Endometrial microvascular endothelial cells (primary cell): ENCODE data around the gene PITRM1. TPM values are rescaled to one million over a fixed set of nuclear protein-coding genes. Genes with fewer than 3 reads are reported as not detected.
"Not testable (repeated sequence)": the region's sequence is repeated elsewhere in the genome, so short reads cannot be mapped to it uniquely, and the experiment has no call there.

Source experiments
- in situ Hi-C: cut with HindIII; loops from 2 replicates; pipeline ENCODE4 v1.10.0; 2017; ENCODE audit warnings: low sequenced_read_pairs, low pct_unique_long_range_greater_than_20kb; ENCODE audit errors: inconsistent ontology term
- total RNA-seq: library from RNA; depleted of rRNA; stranded (reverse); fragments of >200 nt; gene quantifications from one replicate; pipeline ENCODE4 v1.2.3, GENCODE V29; 2015; ENCODE audit errors: inconsistent ontology term

PITRM1 gene
- total RNA-seq, result 173 TPM

DNA sequence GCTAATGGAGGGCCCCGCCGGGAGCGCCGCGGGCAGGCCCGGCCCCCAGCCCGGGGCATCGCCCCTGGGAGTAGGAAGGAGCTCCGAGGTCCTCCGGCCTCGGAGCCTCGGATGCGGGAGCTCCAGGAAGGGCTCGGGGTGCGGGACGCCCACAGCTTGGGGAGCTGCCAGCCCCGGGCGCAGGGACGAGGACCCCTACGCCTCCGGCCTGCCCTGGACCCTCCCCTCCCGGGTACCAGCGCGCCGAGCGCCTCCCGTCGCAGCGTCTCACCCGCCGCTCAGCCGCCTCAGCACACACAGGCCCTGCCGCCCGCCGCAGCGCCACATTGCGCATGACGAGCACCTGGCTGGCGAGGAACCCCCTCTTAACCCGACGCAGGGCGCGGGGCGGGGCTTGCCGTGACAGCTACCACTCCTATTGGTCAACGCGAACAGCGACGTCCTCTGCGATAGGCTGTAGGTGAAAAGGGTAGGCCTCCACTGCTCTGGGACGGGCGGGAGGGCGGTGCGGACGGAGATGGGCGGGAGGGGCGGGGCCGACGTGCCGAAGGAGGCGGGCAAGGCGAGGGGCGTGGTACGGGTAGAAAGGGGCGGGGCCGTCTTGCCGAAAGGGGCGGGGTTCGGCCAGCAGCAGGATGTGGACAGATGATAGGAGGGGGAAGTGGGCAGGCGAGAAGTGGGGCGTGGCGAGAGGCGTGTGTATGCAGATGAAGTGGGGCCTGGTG lies at the start of gene PITRM1:
TSS of gene PITRM1 (minus strand) at position 337 of the 725 bp plus-strand sequence. CDS start at position 327, 10 bp downstream.
- in situ Hi-C loops, result no loop called here

- in situ Hi-C loops, result no loop called here
Observed at GRCh38 chr10:3222068-3222467, 49.5 kb upstream of the PITRM1 start.

- in situ Hi-C loops, result not testable (repeated sequence)
Observed at GRCh38 chr10:3221601-3222000, 49.0 kb upstream of the PITRM1 start.

DNA sequence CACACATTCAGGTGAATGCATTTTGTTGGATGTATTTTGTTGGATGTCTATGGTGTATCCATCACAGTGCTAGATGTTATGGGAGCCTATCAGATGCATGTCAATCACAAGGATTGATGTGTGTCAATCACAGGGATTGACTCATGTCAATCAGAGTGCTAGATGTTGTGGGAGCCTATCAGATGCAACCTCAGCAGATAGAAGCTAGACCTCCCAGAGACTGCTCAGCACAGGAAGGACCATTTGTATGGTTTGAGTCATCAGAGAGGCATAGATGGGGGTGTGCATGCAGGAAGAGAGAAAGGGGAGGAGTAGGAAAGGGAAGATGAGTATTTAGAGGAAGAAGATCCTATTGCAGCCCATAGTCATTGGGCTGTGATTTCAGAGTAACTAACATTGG lies 48.3 kb upstream of the PITRM1 start:
- in situ Hi-C loops, result no loop called here

DNA sequence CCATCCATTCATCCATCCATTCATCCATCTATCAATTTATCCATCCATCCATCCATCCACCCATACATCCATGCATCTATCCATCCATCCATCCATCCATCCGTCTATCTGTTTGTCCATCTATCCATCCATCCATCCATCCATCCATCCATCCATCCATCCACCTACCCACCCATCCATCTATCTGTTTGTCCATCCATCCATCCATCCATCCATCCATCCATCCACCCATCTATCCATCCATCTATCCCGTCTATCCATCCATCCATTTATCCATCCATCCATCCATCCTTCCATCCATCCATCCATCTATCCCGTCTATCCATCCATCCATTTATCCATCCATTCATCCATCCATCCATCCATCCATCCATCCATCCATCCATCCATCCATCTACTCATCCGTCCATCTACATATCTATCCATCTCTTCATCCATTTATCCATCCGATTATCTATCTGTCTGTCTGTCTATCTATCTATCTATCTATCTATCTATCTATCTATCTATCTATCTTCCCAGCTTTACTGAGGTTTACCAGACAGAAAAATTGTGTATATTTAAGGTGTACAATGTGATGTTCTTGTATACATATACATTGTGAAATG lies 46.5 kb upstream of the PITRM1 start:
- in situ Hi-C loops, result not testable (repeated sequence)

- in situ Hi-C loops, result no loop called here
Observed at GRCh38 chr10:3217853-3218252, 45.3 kb upstream of the PITRM1 start.

GRCh38 chr10:3217301-3217700 lies 44.7 kb upstream of the PITRM1 start:
- in situ Hi-C loops, result no loop called here

DNA sequence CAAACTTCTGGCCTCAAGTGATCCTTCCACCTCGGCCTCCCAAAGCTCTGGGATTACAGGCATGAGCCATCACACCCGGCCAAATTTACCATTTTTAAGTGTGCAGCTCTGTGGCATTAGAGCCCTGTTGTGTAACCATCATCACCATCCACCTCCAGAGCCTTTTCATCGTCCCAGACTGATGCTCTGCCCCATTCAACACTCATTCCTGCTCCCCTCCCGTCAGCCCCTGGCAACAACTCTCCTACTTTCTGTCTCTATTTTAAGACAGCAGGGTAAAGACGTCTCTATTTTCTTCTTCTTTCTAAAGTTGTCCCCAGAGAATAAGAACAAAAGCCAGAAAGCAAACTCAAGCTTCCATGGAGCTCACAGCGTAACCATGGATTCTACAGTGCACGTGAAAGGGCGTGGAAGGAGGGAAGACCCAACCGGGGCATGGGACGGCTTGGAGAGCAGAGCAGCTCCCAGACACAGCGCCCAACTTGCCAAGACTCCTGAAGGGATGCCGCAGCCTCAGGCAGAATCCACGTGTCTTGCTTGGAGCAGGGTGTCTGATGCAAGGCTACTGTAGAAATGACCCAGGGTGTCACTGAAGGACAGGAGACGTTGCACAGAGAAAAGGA lies 42.7 kb upstream of the PITRM1 start:
- in situ Hi-C loops, result no loop called here

DNA sequence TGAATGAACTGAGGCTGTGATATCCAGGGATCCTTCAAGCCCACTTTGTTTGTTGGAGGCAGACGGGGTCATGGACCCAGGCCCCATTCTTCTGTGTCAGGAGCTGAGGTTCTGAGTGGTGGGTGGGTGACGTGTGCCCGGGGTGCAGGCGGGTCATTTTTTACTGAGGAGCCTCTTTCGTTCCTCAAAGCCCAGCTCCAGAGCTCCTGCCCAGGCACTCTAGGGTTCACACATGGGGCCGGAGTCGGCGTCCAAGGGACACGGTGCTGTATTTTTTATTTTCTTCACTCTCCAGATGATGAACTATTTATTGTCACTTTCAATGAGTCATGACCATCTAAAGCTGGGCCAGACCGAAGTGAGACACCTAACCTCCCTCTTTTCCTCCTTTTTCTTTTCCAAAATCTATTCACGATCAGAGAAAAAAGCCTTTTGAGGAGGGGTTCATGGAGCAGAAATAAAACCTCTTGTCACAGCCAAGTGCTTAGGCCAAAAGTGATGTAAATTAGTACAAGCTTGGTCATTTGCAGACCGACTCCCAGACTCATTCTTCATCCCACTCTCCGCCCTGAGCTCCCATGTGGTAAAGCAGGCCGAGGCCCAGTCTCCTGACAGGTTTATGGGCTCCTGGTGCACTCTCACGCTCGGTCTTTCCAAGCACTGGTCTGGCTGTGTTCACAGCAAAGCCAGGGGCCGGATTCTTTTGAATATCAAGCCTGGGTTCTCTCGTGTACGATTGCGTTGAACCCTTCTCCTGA lies 41.4 kb upstream of the PITRM1 start:
- in situ Hi-C loops, result no loop called here

GRCh38 chr10:3213208-3213607 lies 40.6 kb upstream of the PITRM1 start:
- in situ Hi-C loops, result no loop called here

- in situ Hi-C loops, result no loop called here
Observed at GRCh38 chr10:3210251-3210877, 37.8 kb upstream of the PITRM1 start.

GRCh38 chr10:3208481-3209406 lies 36.2 kb upstream of the PITRM1 start:
- in situ Hi-C loops, result no loop called here

DNA sequence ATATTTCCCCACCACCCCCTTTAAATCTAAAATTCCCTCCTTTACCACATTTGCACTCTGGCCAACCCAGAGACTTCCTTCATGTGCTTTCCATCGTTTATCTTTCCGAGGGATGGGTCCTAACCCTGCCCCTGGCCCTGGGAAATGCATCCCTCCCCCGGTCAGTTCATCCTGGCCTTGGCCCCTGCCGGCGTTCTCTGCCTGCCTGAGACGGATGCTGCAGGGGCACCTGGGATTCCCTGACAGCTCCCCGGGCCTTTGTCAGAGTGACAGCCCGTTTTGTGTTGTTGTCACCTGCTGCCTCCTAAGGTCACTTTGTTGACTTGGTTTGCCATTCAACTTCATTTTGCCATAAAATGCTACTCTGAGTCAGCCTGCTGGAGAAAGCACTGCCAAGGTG lies 34.8 kb upstream of the PITRM1 start:
- in situ Hi-C loops, result no loop called here

DNA sequence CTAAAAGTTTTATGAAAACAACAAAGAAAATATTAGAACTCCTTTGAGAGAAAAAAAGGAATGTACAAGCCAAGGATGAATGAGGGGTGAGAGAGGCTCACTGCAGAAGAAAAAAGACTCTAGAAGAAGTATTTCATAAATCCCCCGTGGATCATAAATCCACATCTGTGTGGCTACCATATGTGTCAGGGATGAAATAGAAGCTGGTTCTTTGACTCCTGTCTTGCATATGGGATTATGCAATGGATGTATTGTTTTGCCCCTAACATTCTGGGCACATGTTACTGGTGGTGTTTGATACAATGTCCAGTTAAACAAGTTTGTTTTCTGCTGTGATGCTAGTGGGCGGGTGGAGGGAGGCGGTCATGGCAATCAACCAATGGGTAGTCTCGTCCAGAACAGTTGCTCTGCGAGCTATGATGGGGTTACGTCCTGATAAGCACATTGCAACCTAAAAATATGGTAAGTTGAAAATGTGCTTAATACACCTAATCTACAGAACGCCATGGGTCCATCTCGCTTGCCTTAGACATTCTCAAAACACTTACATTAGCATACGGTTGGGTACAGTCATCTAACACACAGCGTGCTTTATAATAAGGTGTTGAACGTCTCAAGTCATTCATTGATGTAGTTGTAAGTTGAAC lies 34.1 kb upstream of the PITRM1 start:
- in situ Hi-C loops, result no loop called here

- in situ Hi-C loops, result no loop called here
Observed at GRCh38 chr10:3203972-3204371, 31.4 kb upstream of the PITRM1 start.

GRCh38 chr10:3203016-3203811 lies 30.6 kb upstream of the PITRM1 start:
- in situ Hi-C loops, result no loop called here

DNA sequence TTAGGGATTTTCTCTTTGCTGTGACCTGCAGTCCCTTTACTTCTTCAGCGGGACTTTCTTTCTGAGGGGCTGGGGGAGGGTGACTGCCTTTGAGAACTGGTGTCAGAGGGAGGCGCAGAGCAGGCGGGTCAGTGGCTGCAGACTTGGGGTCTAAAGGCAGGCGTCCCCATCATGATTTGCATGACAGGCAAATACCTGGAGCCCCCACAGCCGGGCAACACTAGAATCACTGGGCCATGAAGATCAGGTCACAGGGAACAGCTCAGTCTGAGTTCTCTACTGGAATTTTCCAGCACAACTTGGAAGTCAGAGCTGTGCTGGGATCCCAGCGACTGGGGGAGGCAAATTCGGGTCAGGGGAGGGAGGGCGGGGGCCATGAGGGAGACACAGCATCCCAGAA lies 29.2 kb upstream of the PITRM1 start:
- in situ Hi-C loops, result no loop called here
